HEK293 (cell line): ENCODE data around the gene THSD7A.

Source experiments
- HOXA7 ChIP-seq: sonication (generic); formaldehyde crosslinking; IDR thresholded peaks from 2 replicates; pipeline ENCODE4 v1.8.1; 2022; ENCODE audit warnings: missing genetic modification reagents, borderline replicate concordance
- YY1 ChIP-seq: fragments of 450-650 bp; formaldehyde crosslinking; IDR thresholded peaks from 2 replicates; pipeline ENCODE4 v1.5.1; 2018; ENCODE audit warnings: missing biosample characterization, missing genetic modification characterization
- ZEB2 ChIP-seq: fragments of 450-650 bp; formaldehyde crosslinking; IDR thresholded peaks from 2 replicates; pipeline ENCODE4 v1.5.1; 2016; ENCODE audit warnings: missing biosample characterization, missing genetic modification characterization
- ZNF155 ChIP-seq: fragments of 450-650 bp; formaldehyde crosslinking; IDR thresholded peaks from 2 replicates; pipeline ENCODE4 v1.5.1; 2016; ENCODE audit warnings: missing biosample characterization, missing genetic modification characterization
- ZNF174 ChIP-seq: fragments of 450-650 bp; formaldehyde crosslinking; IDR thresholded peaks from 2 replicates; pipeline ENCODE4 v1.5.0; 2017; ENCODE audit warnings: missing biosample characterization, mild to moderate bottlenecking, missing genetic modification characterization
- ZNF324 ChIP-seq: fragments of 450-650 bp; formaldehyde crosslinking; IDR thresholded peaks from 2 replicates; pipeline ENCODE4 v1.5.1; 2016; ENCODE audit warnings: missing biosample characterization, missing genetic modification characterization
- ZNF48 ChIP-seq: fragments of 450-650 bp; formaldehyde crosslinking; IDR thresholded peaks from 2 replicates; pipeline ENCODE4 v1.5.1; 2016; ENCODE audit warnings: missing biosample characterization, missing genetic modification characterization
- TF ChIP-seq, protein P1 (sequence below): fragments of 450-650 bp; formaldehyde crosslinking; IDR thresholded peaks from 2 replicates; pipeline ENCODE4 v1.5.1; 2016; ENCODE audit warnings: missing biosample characterization, missing genetic modification characterization
- TF ChIP-seq, protein P2 (sequence below): IDR thresholded peaks from 2 replicates; pipeline ENCODE4 v1.6.1; 2011; ENCODE audit warnings: mild to moderate bottlenecking, low read depth, low read length, borderline replicate concordance
- TF ChIP-seq, protein P3 (sequence below): fragments of 450-650 bp; formaldehyde crosslinking; IDR thresholded peaks from 2 replicates; pipeline ENCODE4 v1.5.1; 2016; ENCODE audit warnings: missing biosample characterization, missing genetic modification characterization
- TF ChIP-seq, protein P4 (sequence below): fragments of 450-650 bp; formaldehyde crosslinking; IDR thresholded peaks from 2 replicates; pipeline ENCODE4 v1.5.1; 2016; ENCODE audit warnings: missing biosample characterization, missing genetic modification characterization
- TF ChIP-seq, protein P5 (sequence below): fragments of 450-650 bp; formaldehyde crosslinking; IDR thresholded peaks from 2 replicates; pipeline ENCODE4 v1.5.1; 2016; ENCODE audit warnings: missing biosample characterization, missing genetic modification characterization

DNA sequence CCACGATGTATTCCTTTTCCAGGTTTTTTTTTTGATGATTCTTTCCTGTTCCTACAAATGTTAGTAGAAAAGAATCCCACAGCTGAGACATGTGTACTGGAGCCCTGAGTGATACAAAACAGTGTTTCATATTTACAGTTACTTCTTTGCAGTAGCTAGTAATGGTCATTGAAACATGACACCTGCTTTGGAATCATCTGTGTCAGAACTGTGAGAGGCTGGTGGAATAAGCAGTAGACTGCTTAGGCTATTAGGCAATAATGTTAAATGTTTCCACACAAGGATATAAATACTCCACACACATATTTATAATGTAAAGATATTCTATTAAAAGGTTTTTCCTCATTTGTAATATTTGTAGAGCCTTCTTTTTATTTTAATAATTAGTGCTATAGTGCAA, 394.0 kb downstream of the THSD7A start:
- no peak for TF ChIP-seq ZNF324 (tag by site-specific recombination)
- no peak for TF ChIP-seq ZEB2 (tag by site-specific recombination)
- TF ChIP-seq ZNF174 (tag by site-specific recombination), result no peak
- TF ChIP-seq, protein P1, sequence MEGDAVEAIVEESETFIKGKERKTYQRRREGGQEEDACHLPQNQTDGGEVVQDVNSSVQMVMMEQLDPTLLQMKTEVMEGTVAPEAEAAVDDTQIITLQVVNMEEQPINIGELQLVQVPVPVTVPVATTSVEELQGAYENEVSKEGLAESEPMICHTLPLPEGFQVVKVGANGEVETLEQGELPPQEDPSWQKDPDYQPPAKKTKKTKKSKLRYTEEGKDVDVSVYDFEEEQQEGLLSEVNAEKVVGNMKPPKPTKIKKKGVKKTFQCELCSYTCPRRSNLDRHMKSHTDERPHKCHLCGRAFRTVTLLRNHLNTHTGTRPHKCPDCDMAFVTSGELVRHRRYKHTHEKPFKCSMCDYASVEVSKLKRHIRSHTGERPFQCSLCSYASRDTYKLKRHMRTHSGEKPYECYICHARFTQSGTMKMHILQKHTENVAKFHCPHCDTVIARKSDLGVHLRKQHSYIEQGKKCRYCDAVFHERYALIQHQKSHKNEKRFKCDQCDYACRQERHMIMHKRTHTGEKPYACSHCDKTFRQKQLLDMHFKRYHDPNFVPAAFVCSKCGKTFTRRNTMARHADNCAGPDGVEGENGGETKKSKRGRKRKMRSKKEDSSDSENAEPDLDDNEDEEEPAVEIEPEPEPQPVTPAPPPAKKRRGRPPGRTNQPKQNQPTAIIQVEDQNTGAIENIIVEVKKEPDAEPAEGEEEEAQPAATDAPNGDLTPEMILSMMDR (tag by site-specific recombination), result no peak
- TF ChIP-seq, protein P2, sequence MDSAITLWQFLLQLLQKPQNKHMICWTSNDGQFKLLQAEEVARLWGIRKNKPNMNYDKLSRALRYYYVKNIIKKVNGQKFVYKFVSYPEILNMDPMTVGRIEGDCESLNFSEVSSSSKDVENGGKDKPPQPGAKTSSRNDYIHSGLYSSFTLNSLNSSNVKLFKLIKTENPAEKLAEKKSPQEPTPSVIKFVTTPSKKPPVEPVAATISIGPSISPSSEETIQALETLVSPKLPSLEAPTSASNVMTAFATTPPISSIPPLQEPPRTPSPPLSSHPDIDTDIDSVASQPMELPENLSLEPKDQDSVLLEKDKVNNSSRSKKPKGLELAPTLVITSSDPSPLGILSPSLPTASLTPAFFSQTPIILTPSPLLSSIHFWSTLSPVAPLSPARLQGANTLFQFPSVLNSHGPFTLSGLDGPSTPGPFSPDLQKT, result no peak
- TF ChIP-seq, protein P3, sequence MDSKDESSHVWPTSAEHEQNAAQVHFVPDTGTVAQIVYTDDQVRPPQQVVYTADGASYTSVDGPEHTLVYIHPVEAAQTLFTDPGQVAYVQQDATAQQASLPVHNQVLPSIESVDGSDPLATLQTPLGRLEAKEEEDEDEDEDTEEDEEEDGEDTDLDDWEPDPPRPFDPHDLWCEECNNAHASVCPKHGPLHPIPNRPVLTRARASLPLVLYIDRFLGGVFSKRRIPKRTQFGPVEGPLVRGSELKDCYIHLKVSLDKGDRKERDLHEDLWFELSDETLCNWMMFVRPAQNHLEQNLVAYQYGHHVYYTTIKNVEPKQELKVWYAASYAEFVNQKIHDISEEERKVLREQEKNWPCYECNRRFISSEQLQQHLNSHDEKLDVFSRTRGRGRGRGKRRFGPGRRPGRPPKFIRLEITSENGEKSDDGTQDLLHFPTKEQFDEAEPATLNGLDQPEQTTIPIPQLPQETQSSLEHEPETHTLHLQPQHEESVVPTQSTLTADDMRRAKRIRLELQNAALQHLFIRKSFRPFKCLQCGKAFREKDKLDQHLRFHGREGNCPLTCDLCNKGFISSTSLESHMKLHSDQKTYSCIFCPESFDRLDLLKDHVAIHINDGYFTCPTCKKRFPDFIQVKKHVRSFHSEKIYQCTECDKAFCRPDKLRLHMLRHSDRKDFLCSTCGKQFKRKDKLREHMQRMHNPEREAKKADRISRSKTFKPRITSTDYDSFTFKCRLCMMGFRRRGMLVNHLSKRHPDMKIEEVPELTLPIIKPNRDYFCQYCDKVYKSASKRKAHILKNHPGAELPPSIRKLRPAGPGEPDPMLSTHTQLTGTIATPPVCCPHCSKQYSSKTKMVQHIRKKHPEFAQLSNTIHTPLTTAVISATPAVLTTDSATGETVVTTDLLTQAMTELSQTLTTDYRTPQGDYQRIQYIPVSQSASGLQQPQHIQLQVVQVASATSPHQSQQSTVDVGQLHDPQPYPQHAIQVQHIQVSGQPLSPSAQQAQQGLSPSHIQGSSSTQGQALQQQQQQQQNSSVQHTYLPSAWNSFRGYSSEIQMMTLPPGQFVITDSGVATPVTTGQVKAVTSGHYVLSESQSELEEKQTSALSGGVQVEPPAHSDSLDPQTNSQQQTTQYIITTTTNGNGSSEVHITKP (tag by site-specific recombination), result no peak
- no peak for TF ChIP-seq HOXA7 (CRISPR knock-in tag)
- TF ChIP-seq, protein P4, sequence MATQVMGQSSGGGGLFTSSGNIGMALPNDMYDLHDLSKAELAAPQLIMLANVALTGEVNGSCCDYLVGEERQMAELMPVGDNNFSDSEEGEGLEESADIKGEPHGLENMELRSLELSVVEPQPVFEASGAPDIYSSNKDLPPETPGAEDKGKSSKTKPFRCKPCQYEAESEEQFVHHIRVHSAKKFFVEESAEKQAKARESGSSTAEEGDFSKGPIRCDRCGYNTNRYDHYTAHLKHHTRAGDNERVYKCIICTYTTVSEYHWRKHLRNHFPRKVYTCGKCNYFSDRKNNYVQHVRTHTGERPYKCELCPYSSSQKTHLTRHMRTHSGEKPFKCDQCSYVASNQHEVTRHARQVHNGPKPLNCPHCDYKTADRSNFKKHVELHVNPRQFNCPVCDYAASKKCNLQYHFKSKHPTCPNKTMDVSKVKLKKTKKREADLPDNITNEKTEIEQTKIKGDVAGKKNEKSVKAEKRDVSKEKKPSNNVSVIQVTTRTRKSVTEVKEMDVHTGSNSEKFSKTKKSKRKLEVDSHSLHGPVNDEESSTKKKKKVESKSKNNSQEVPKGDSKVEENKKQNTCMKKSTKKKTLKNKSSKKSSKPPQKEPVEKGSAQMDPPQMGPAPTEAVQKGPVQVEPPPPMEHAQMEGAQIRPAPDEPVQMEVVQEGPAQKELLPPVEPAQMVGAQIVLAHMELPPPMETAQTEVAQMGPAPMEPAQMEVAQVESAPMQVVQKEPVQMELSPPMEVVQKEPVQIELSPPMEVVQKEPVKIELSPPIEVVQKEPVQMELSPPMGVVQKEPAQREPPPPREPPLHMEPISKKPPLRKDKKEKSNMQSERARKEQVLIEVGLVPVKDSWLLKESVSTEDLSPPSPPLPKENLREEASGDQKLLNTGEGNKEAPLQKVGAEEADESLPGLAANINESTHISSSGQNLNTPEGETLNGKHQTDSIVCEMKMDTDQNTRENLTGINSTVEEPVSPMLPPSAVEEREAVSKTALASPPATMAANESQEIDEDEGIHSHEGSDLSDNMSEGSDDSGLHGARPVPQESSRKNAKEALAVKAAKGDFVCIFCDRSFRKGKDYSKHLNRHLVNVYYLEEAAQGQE, result no peak
- no peak for TF ChIP-seq YY1 (tag by site-specific recombination)
- TF ChIP-seq, protein P5, sequence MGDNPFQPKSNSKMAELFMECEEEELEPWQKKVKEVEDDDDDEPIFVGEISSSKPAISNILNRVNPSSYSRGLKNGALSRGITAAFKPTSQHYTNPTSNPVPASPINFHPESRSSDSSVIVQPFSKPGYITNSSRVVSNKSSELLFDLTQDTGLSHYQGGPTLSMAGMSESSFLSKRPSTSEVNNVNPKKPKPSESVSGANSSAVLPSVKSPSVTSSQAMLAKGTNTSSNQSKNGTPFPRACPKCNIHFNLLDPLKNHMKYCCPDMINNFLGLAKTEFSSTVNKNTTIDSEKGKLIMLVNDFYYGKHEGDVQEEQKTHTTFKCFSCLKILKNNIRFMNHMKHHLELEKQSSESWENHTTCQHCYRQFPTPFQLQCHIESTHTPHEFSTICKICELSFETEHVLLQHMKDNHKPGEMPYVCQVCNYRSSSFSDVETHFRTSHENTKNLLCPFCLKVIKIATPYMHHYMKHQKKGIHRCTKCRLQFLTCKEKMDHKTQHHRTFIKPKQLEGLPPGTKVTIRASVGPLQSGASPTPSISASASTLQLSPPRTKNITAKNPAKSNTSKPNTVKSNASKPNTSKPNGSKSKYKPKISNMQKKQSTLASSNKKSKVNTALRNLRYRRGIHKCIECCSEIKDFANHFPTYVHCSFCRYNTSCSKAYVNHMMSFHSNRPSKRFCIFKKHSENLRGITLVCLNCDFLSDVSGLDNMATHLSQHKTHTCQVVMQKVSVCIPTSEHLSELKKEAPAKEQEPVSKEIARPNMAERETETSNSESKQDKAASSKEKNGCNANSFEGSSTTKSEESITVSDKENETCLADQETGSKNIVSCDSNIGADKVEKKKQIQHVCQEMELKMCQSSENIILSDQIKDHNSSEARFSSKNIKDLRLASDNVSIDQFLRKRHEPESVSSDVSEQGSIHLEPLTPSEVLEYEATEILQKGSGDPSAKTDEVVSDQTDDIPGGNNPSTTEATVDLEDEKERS (tag by site-specific recombination), result no peak
- no peak for TF ChIP-seq ZNF155 (tag by site-specific recombination)
- TF ChIP-seq ZNF48 (tag by site-specific recombination), result no peak
